C4-2B (cell line): ENCODE measurements around the gene TMUB2.

Source experiments
- CTCF ChIP-seq: fragments of 450-650 bp; conservative IDR thresholded peaks from 2 replicates; pipeline ENCODE4 v1.5.1; 2017; ENCODE audit warnings: mild to moderate bottlenecking
- ZFX ChIP-seq: fragments of 450-650 bp; IDR thresholded peaks from 2 replicates; pipeline ENCODE4 v1.6.1; 2017

GRCh38 chr17:44241106-44241624 is 54.4 kb downstream of the TMUB2 start:
- no peak for TF ChIP-seq CTCF
- TF ChIP-seq ZFX = no peak
